Coronary artery (tissue), 2 donors: ENCODE results near the gene UMAD1.
A peak's percentile ranks its signal among the peaks of the same experiment; 100 is the strongest.

ENCODE experiments used
- DNase-seq: peaks from one replicate; pipeline ENCODE4 v3.0.0-alpha.2; 2017; ENCODE audit warnings: low spot score
- H3K27ac ChIP-seq, 2 donors: fragments of 200-600 bp; sonication (generic); one replicate each; pipeline ENCODE4 v1.5.1; 2016 to 2019
- H3K4me3 ChIP-seq: fragments of 200-600 bp; sonication (generic); 2 replicates; pipeline ENCODE4 v1.5.1; 2016; ENCODE audit warnings: mild to moderate bottlenecking, moderate library complexity
- TF ChIP-seq, protein P1 (sequence below): fragments of 200-600 bp; sonication (generic); IDR thresholded peaks from one replicate; pipeline ENCODE4 v1.5.1; 2019; ENCODE audit warnings: antibody characterized with exemption

Gene UMAD1

DNA sequence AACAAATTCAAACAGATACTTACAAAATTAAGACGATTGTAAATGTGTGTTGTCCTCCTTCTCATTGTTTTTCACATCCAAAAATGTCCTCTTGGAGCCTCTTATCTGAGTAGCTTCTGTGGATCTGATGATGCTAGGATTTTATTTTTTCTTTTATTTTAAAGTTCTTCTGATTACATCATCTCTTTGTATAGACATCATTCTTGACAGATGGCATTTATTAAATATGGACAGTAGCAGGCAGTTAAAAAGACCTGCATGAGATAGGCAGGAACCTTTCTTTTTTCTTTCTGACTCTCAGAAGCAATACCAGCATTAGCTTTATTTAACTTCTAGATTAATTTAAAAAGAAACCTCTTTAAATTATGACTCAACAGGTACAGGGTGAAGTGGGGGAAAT, 77.9 kb downstream of the UMAD1 start, which contains the start of gene RPA3:
TSS of gene RPA3 (minus strand) at position 116 of the 400 bp plus-strand sequence. CDS start 78,189 bp downstream, outside the sequence.
- TF ChIP-seq, protein P1, sequence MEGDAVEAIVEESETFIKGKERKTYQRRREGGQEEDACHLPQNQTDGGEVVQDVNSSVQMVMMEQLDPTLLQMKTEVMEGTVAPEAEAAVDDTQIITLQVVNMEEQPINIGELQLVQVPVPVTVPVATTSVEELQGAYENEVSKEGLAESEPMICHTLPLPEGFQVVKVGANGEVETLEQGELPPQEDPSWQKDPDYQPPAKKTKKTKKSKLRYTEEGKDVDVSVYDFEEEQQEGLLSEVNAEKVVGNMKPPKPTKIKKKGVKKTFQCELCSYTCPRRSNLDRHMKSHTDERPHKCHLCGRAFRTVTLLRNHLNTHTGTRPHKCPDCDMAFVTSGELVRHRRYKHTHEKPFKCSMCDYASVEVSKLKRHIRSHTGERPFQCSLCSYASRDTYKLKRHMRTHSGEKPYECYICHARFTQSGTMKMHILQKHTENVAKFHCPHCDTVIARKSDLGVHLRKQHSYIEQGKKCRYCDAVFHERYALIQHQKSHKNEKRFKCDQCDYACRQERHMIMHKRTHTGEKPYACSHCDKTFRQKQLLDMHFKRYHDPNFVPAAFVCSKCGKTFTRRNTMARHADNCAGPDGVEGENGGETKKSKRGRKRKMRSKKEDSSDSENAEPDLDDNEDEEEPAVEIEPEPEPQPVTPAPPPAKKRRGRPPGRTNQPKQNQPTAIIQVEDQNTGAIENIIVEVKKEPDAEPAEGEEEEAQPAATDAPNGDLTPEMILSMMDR: no peak
- DNase-seq: no peak
- Histone ChIP-seq H3K4me3 (no peak within 1 kb of the TSS), H3K27ac (no peak within 1 kb of the TSS)

DNA sequence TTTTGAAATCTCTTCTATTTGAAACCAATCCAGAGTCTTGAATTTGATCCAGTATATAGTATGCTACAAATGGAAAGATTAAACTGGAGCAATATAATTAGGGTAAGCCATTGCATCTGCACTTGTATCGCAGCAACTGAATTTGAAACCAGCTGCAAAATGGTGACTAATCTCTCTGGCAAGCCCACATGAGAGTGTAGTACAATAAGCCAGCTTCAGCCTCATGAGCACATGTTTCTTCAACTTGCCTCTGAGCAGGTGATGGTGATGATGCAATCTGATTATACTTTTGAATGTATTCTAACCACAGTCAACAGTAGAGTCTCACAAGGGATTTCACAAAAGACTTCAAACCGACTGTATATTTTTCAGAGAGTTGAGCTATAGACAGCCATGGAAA, 78.7 kb downstream of the UMAD1 start:
- TF ChIP-seq, protein P1: no peak
- Histone ChIP-seq H3K4me3 (no peak overlapping the region), H3K27ac (no peak overlapping the region)
- DNase-seq: no peak

DNA sequence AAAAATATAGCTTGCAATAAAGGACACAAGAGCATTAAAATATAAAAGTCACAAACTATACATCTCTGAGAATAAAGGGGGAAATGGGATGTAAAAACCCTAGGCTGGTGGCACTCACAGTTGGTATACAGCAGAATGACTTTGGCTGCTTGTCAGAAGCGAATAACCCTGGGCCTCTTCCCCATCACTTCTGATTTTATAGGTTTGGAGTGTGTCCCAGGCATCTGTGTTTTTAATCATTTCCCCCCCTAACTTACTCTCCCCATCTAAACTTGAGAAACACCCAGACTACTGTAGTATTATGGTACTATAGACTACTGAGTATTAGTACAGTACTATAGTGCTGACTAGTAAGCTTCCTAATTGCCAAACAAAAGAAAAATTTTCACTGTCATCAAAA, 79.6 kb downstream of the UMAD1 start:
- Histone ChIP-seq H3K4me3 (no peak overlapping the region), H3K27ac (no peak overlapping the region)
- TF ChIP-seq, protein P1: no peak
- no peak for DNase-seq

DNA sequence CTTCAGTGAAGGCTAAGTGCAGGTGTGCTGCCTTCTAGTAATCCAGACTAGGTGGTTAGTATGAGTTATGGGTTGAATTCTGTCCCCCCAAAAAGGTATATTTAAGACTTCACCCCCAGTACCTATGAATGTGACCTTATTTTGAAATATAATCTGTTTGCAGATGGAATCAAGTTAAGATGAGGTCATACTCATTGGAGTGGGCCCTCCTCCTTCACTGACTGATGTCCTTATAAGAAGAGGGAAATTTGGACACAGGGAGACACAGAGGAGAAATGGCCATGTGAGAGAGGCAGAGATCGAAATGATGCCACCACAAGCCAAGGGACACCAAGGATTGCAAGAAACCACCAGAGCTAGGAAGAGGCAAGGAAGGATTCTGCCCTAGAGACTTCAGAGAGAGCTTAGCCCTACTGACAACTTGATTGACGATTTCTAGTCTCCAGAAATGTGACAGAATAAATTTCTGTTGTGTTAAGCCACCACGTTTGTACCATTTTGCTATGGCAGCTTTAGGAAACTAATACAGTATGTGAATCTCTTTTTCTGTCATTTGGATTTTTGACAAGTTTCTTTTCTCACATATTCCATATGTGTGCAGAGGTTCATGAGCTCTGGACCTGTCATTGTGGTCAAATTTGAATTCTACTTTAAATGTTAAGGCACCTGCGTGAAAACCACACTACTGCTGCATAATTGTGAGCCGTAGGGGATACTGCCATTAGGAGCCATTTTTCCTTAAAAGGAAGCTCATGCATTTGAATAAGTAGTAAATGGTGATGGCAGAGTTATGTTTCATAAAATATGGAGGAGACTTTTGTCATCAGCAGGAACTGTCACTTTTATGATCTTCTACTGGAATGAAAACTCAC, 80.4 kb downstream of the UMAD1 start:
- Histone ChIP-seq H3K4me3 (no peak overlapping the region), H3K27ac (no peak overlapping the region)
- TF ChIP-seq, protein P1: no peak
- DNase-seq: no peak

DNA sequence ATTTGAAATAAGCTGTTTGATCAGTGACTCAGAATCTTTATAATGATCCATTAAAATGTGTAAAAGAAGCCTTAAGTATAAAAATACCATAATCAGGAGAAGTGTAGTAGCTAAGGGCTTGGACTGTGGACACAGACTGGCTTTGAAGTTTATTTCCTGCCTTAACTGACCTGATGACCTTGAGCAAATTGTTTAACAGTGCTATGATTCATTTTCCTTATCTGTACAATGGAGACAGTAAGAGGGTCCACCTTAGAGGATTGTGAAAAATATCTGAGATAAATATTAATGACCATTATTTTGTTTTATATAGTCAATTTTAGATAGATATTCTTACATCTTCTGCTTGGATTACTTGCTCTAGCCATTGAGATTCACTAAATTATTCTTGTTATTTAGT, 91.2 kb downstream of the UMAD1 start:
- H3K27ac ChIP-seq: peak overlapping the region in 1 of 2 donors; percentile 14
- TF ChIP-seq, protein P1: no peak
- DNase-seq: no peak

DNA sequence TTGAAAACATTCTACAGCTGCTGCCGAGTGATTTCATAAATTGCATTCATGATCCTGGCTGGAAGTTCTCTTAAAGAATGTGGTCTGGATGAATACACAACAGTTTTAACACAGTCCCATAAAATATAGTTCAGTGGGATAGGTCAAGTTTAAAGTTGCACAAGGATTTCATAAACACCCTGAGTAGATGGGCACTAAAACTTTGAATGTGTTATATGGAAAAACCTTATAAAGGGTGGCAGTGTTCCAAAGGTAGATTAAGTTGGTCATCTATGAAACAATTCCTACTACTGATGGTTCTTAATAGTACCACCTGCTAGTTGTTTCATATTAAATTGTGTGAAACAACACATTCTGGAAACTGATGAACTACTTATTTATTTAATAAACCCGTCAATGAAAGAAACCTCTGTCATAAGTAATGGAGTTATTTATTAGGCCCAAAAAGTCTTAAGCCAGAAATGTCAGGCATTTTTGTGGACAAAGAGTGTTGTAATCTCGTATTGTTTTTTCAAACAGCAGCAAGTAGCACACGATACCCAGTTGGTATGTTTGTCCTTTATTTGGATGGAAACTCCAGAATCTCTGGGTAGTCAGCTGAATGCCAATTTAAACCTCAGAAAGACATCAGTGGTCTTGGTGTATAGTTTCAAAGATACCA, 92.2 kb downstream of the UMAD1 start:
- DNase-seq: no peak
- Histone ChIP-seq H3K4me3 (no peak overlapping the region), H3K27ac (peak overlapping the region; percentile 23 to 24)
- TF ChIP-seq, protein P1: no peak

More for the DNA sequence above, 91.2 kb downstream of the UMAD1 start:
- H3K4me3 ChIP-seq: no peak overlapping the region
